Measurements from ENCODE around the gene ONECUT3. TPM values are rescaled to one million over a fixed set of nuclear protein-coding genes. Genes with fewer than 3 reads are reported as not detected.
A peak's percentile ranks its signal among the peaks of the same experiment; 100 is the strongest.

ONECUT3 gene
- total and polyA plus RNA-seq, 2 donors from 2014 or later: not detected

DNA sequence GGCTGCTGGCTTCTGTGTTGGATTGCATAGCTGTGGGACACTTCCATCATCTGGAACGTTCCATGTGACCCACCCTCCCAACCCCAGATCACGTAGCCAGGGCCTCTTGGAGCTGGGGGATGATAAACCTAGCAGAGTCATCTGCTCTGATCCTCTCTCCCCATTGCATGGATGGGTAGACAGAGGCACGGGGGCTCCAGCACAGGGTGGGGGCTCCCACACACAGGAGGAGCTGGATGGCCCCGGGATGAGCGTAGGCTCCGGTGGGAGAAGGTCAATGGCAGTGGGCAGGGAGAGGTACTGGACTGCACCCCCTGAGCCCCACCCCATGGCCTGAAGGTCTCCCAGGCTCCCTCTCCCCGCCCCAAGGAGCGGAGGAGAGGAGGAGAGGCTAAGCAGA, 33.4 kb downstream of the ONECUT3 start:
- DNase-seq (no peak), FAIRE-seq (no peak)
- H3K27me3 ChIP-seq (ENCODE audit: control insufficient read depth, insufficient read depth, low read length): peaks cover 7% of the 10 kb centered on the region
- no peak overlapping the region for H3K9ac ChIP-seq (ENCODE audit: low read length in 3 of 3)
- no peaks in the 10 kb centered on the region for H3K36me3 ChIP-seq (ENCODE audit: control insufficient read depth in 2 of 3, insufficient read depth in 3 of 3, low read length in 3 of 3)
- intact Hi-C loops (cut with DNase I): no loop called here
- H3K9me3 ChIP-seq (ENCODE audit: control insufficient read depth in 2 of 3, insufficient read depth in 1 of 3, low read length in 3 of 3): peaks cover 0 to 12% (median 4%) of the 10 kb centered on the region in 3 donors
- no peaks in the 10 kb centered on the region for H3K4me1 ChIP-seq (ENCODE audit: control insufficient read depth in 2 of 3, insufficient read depth in 2 of 3, low read depth in 1 of 3, low read length in 3 of 3)
- H3K27ac ChIP-seq (ENCODE audit: low read depth in 2 of 2, low read length in 2 of 2): no peak overlapping the region
- TF ChIP-seq CTCF (IDR thresholded peaks at IDR 0.05; ENCODE audit: borderline replicate concordance, extremely low read depth, insufficient read depth): no peak
- no peak overlapping the region for H3K4me3 ChIP-seq (ENCODE audit: low read length in 3 of 3)

GRCh38 chr19:1787116-1787515, 33.8 kb downstream of the ONECUT3 start:
- H3K4me3 ChIP-seq (ENCODE audit: low read length in 3 of 3): no peak overlapping the region
- no peak for DNase-seq
- H3K9me3 ChIP-seq (ENCODE audit: control insufficient read depth in 2 of 3, insufficient read depth in 1 of 3, low read length in 3 of 3): peaks cover 0 to 8% (median 0%) of the 10 kb centered on the region in 3 donors
- no peaks in the 10 kb centered on the region for H3K4me1 ChIP-seq (ENCODE audit: control insufficient read depth in 2 of 3, insufficient read depth in 2 of 3, low read depth in 1 of 3, low read length in 3 of 3)
- peaks cover 7% of the 10 kb centered on the region for H3K27me3 ChIP-seq (ENCODE audit: control insufficient read depth, insufficient read depth, low read length)
- intact Hi-C loops (cut with DNase I): no loop called here
- H3K36me3 ChIP-seq (ENCODE audit: control insufficient read depth in 2 of 3, insufficient read depth in 3 of 3, low read length in 3 of 3): no peaks in the 10 kb centered on the region
- FAIRE-seq: no peak
- no peak overlapping the region for H3K27ac ChIP-seq (ENCODE audit: low read depth in 2 of 2, low read length in 2 of 2)
- no peak overlapping the region for H3K9ac ChIP-seq (ENCODE audit: low read length in 3 of 3)
- TF ChIP-seq CTCF (IDR thresholded peaks at IDR 0.05; ENCODE audit: borderline replicate concordance, extremely low read depth, insufficient read depth): no peak

DNA sequence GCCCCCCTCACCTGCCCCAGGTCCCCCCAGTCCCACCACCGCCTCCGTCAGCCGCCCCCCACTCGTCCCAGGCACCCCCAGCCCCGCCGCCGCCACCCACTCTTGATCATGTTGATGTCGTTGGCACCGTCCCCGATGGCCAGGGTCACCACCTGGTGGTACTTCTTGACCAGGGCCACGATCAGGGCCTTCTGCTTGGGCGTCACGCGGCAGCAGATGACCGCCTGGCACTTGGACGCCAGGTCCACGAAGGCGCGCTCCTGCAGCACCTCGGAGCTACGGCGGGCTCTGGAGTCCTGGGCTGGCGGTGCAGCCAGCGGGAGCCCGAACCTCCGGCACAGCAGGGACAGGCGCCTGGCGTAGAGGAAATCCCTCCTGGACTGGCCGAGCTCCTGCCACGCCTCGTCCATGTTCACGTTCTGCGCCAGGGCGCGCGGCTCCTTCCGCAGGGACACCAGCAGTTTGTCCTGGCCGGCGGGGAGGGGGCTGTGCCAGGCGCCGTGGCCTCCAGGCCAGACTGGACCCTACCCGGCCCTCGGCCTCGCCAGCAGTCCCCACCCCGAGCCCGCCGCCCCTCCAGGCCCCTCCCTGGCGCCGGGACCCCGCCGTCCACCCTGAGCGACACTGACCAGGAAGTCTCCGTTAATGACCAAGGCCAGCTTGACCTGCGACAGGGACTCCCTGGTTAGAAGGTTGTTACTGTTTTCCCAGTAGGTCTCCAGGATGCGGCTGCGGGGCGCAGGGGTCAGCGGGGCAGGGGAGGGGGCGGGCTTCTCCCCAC, 36.1 kb downstream of the ONECUT3 start:
- Histone ChIP-seq H3K9me3 (ENCODE audit: control insufficient read depth in 2 of 3, insufficient read depth in 1 of 3, low read length in 3 of 3) (no peaks in the 10 kb centered on the region), H3K4me1 (ENCODE audit: control insufficient read depth in 2 of 3, insufficient read depth in 2 of 3, low read depth in 1 of 3, low read length in 3 of 3) (no peaks in the 10 kb centered on the region), H3K36me3 (ENCODE audit: control insufficient read depth in 2 of 3, insufficient read depth in 3 of 3, low read length in 3 of 3) (no peaks in the 10 kb centered on the region), H3K4me3 (ENCODE audit: low read length in 3 of 3) (no peak overlapping the region), H3K27me3 (ENCODE audit: control insufficient read depth, insufficient read depth, low read length) (peaks cover 3% of the 10 kb centered on the region), H3K27ac (ENCODE audit: low read depth in 2 of 2, low read length in 2 of 2) (no peak overlapping the region), H3K9ac (ENCODE audit: low read length in 3 of 3) (no peak overlapping the region)
- intact Hi-C loops (cut with DNase I): no loop called here
- FAIRE-seq (no peak), DNase-seq (peak in 1 of 5 donors; percentile 67)
- TF ChIP-seq CTCF (IDR thresholded peaks at IDR 0.05; ENCODE audit: borderline replicate concordance, extremely low read depth, insufficient read depth): no peak
